Activated CD8-positive, alpha-beta memory T cell treated with anti-CD3 and anti-CD28 coated beads for 24 hours (primary cell): ENCODE data around the gene FNDC5.
"Not testable (repeated sequence)": the region's sequence is repeated elsewhere in the genome, so short reads cannot be mapped to it uniquely, and the experiment has no call there.

ENCODE experiments used
- DNase-seq: peaks from one replicate; pipeline ENCODE4 v3.0.0-alpha.2; 2020

FNDC5 gene

DNA sequence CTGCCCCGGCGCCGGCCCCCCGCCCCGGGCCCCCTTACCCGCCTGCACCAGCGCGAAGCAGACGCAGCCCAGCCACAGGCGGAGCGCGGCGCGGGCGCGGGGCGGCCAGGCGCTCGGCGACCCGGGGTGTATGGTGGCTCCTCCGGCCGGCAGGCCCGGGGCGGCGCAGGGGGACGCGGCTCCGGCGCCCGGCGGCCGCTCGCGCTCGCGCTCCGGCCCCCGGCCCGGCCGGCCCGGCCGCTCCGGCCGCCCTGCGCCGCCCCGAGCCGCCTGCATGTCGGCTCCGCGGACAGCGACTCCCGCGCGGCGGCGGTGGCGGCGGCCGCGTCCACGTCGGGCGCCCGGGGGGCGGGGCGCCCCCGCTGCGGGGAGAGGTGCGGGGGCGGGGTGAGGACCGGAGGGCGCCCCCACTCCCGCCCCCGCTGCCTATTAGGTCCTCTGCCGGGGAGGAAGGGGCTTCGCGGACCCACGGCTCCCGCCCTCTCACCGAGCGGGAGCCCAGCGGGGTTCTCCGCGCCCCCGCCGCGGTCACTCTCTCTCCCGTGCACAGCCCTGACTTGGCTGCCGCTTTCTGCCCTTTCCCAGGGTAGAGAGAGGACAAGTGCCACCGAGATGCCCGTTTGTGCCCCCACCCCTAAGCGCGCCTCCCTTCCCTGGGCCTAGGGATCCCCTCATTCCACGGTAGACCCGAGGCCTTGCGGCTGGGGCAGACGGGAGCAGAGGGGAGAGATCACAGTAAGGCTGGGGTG lies at the start of gene FNDC5:
TSS of gene FNDC5 (minus strand) at position 298 of the 749 bp plus-strand sequence.
- no peak for DNase-seq

DNA sequence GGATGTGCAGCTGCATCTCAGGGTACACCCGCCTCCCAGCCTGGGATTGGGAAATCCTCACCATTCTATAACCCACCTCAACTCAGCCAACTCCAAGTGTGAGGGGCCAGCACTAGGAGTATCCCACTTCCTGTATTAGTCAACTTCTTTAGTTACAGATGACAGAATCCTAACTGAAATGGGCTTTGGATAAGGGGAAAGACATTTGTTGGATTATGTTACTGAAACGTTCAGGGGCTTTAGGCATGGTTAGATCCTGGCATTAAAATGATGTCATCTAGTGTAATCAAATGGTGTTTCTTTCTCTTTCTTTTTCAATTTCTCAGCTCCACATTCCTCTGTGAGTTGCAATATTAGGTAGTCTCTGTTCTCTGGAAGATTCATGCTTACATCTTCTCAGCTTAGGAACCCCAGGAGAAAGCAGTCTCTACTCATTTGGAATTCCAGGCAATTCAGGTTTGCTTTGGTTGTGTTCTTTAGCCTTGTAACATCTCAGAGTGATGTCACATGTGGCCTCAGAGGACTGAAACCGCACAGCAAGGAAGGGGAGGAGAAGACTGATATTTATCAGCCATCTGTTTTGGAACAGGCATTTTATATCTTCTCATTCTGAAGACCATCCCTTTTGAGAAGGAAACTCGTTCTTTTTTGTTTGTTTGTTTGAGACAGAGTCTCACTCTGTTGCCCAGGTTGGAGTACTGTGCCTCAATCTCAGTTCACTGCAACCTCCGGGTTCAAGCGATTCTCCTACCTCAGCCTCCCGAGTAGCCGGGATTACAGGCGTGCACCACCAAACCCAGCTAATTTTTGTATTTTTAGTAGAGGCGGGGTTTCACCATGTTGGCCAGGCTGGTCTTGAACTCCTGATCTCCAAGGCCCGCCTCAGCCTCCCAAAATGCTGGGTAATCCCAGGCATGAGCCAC lies 49.4 kb upstream of the FNDC5 start:
- no peak for DNase-seq

DNA sequence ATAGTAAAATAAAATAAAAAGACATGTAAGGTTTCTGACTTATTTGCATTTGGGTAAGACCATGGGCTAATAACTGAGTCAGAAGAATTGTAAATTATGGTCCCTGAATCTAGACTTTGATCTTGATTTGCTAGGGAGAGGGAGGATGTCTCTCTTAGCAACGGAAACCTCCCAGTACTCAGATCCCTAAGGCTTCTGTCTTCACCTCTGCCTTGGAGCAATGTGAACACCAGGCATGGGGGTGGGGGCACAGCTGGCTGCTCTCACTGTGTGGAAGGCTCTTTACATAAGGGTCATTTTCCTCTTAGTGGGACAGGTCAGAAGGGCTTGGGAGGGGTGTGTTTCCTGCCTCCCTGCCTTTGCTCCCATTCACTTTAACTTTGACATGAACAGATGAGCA lies 47.5 kb upstream of the FNDC5 start:
- DNase-seq: no peak

DNA sequence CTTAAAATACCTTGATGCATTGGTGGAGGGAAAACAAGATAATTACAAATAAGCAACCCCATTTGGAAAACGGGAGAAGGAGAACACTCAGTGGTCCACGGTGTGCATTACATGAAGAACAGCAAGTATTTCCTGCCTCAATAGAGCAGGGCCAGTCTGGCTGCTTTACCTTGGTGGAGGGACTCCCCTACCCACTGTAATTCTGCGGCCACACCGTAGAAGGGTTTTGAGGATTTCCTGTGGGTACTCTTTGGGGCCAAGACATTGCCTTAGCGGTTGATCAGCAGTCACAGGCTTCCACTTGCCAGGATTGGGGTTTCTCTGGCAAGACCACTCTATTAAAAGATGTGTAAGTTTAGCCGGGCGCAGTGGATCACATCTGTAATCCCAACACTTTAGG lies 46.8 kb upstream of the FNDC5 start:
- no peak for DNase-seq

DNA sequence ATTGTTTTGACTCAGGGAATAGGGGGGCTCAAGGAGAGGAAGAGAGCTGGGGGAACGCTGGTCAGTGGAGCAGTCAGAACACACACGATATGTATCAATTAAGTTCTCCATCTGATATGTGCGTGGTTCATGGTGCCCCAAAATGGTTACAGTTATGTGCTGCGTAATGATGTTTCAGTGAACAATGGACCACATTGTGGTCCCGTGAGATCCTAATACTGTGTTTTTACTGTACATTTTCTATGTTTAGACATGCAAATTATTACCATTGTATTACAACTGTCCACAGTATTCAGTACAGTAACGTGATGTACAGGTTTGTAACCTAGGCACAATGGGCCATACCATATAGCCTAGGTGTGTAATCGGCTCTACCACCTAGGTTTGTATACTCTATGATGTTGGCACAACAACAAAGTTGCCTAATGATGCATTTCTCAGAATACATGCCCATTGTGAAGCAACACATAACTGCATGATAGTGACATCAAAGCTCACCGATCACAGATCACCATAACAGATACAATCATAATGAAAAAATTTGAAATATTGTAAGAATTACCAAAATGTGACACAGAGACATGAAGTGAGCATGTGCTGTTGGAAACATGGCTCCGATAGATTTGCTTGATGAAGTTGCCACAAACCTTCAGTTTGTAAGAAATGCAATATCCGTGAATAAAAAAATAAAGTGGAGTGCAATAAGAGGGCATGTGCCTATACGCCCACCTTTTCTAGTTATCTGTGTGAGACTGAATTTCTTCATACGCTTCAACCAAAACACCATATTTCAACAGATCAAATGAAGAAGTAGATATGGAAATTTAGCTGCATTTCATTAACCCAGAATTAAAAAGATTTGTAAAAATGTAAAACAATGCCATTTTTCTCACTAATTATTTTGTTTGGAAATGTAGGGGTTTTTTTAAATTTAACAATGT lies 45.3 kb upstream of the FNDC5 start:
- no peak for DNase-seq

DNA sequence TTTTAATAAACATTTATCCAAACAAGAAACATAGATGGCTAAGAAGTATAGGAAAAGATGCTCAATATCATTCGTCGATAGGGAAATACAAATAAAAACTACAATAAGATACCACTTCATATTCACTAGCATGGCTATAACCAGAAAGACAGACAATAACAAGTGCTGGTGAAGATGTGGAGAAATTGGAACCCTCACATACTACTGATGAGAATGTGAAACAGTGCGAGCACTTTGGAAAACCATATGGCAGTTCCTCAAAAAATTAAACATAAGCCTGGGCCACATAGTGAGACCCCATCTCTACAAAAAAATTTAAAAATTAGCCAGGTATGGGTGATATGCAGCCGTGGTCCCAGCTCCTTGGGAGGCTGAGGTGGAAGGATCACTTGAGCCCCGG lies 39.6 kb upstream of the FNDC5 start:
- DNase-seq: no peak

DNA sequence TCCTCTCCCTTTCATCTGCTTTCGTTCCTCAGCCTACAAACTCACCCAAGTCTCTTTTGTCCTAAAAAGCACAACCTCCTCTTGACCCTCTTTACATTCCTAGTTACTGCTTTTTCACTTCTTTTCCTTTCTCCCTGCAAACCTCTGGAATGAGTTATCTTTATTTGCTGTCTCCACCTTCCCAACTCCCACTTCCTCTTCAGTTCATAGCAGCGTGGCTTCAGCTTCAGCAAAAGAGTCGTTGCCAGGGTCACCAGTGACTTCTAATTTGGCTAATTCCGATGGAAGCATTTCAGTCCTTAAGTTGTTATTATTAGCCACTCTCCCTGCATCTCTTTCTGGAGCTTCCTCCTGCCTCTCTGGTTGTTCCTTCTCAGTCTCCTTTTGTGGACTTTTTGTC lies 36.7 kb upstream of the FNDC5 start:
- DNase-seq: no peak

DNA sequence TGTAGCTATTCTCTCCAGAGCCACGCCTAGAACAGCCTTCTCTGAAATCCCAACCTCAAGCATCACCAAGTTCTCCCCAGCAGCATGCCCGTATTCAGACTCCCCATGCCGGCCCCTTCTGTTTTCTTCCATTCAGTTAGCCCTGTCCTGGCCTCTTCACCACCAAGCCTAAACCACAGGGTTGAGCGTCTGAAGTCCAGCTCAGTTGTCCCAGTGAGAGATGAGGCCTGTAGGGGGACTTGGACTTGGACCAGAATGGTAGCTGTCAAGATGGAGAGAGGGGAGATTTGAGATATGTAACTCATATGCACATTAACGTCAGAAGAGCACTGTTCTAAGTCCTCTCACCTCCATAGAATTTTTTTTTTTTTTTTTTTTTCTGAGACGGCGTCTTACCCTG lies 35.9 kb upstream of the FNDC5 start:
- DNase-seq: no peak

DNA sequence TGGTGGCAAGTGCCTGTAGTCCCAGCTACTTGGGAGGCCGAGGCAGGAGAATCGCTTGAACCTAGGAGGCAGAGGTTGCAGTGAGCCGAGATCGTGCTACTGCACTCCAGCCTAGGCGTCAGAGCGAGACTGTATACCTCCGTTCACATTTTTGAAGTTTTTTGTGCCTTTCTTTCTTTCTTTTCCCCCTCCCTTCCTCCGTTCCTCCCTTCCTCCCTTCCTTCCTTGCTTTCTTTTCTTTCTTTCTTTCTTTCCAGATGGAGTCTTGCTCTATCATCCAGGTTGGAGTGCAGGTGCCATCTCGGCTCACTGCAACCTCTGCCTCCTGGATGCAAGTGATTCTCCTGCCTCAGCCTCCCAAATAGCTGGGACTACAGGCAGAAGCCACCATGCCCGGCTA lies 34.9 kb upstream of the FNDC5 start:
- not testable (repeated sequence) for DNase-seq

DNA sequence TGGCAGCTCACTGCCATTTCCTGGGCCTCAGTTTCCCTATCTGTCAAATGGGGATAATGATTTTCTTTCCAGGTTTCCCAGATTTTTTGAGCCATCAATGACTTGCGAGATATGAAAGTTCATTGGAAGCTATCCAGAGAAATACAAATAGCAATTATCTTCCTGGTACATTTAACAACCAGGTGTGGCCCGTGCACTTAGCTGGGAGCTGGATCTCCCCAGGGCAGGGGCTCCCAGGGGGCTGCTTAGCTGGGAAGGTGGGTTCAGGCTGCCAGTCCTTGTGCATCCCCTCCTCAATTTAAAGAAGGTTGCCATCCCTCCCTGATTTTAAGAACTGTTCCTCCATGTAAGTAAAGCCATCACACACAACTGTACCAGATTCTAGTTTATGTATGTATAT lies 34.1 kb upstream of the FNDC5 start:
- DNase-seq: no peak

DNA sequence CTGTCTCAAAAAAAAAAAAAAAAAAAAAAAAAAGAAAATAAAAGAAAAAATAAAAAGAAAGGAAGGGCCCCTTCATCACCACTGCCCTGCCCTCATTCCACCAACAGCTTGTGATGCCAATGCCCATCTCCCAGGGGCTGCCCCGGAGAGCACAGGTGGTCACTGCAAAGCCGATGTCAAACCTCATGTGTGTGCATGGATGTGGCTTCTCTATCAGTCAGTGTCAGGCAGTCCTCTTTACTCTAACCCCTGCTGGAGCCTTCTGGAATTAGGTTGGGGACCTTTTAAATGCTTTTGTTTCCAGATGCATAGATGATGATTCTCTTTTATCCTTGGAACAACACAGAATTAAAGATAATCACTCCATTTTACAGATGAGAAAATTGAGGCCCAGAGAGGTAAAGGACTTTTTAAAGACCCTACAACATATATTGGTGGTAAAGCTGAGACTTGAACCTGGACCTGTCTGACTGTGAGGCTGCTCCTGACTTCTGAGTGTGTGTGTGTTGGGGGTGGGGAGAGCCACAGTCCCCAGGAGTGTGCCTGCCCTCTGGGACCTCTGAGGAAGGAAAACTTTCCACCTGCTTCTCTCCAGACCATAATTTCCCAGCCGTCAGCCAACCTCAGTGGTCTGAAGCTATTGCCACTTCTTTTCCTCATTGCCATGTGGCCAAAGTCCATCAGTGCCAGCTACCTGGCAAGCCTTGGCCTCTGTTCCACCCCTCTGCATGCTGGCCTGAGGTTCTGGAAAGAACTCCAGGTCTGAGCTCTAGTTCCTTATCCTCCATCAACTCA lies 33.5 kb upstream of the FNDC5 start:
- DNase-seq: no peak

DNA sequence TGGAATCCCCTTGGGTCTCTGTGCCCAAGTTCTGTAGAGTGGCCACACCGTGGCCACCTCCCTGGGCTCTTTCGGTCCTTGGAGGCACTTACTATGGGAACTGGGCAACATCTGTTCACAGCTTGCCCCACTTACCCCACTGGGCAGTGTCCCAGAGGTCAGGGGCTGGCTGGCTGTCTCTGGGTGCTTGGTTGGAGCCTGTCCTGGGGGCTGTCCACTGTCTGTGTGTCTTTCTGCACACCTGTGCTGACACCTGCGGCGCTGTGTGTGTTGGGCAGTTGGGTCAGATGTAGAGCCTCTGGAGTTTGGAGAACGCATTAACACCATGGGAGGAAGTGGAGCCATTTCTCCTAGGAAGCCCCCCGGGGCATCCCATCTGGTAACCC lies 31.8 kb upstream of the FNDC5 start:
- no peak for DNase-seq

DNA sequence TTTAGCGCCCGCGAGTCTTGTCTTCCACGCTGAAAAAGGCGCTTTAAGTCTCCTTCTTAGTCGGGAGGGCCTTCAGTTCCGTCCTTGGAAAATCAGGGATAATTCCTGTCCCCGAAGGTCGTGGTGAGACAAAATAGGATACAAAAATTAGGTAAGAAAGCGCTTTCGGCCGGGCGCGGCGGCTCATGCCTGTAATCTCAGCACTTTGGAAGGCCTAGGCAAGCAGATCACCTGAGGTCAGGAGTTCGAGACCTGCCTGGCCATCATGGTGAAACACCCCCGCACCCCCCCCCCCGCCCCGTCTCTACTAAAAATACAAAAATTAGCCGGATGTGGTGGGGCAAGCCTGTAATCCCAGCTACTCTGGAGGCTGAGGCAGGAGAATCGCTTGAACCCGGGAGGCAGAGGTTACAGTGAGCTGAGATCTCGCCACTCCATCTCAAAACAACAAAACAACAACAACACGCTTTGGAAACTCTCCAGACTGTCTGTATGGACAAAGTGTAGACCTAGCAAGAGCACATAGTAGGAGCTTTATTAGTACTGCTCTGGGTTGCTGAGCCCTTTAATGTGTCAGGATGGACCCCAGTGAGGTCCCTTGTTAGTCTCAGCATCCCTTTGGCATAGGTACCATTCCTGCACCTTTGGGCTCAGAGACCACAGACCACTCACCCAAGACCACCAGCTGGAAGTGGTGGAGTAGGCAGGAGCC lies 31.3 kb upstream of the FNDC5 start:
- DNase-seq: no peak

DNA sequence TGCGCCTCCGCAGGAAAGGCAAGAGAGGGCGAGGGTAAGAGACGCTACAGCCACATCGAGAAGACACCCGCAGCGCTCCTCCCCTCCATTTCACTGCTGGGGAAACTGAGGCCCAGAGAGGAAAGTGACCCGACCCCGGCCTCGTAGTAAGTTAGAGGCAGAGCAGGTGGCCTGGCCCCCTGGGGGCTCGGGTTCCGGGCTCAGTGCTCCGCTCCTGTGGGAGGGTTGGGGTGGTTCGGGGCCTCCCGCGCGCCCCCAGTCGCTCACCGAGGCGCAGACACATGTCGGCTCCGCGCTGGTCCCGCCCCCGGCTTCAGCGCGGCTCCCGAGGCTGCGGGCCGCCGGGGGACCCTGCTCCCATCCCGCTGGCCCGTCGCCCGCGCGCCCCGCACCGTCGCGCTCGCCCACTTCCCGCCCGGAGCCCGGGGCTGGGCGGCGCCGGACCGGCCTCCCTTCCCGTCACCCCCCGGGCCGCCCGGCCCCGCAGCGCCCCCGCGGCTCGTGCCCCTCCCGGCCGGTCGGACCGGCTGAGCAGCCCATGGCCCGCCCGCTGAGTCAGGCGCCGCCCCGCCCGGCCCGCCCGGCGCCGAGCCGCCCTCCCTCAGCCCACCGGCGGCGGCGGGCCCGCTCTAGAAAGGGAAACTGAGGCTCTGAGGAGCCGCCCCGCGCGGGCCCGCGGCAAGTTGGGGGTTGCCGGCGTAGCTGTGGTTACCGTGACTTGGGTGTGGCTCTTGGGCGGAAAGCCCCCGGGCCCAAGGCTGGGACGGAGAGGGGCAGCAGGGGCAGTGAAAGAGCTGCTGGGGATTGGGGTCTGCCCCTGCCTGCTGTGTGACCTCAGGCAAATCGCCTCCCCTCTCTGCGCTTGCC lies 30.5 kb upstream of the FNDC5 start, which contains the start of gene TMEM54:
TSS of gene TMEM54 (minus strand) at position 434 of the 867 bp plus-strand sequence. CDS start at position 283, 151 bp downstream.
- DNase-seq: no peak

DNA sequence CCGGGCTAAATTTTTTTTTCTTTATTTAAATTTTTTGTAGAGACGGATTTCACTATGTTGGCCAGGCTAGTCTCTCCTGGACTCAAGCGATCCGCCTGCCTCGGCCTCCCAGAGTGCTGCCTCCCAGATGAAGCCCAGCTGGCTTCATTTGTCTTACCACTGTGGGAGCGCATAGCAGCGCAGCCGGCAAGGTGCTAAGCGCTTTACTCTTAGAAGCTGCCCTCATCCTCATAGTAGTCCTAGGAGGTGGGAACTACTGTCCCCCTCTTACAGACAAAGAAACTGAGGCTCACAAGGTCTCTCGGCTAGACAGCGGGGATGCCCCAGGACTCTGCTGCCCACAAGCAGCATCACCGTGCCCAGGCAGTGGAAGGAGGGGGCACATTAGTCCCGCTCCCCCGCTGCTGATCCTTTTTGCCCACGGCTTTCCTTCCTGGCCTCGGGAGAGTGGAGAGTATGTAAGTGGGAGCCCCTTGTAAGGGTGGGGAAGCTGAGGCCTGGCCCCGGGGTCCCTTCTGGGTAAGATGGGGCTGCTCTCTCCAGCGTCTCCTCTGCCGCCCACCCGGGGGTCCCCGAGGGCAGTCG lies 29.8 kb upstream of the FNDC5 start:
- no peak for DNase-seq

DNA sequence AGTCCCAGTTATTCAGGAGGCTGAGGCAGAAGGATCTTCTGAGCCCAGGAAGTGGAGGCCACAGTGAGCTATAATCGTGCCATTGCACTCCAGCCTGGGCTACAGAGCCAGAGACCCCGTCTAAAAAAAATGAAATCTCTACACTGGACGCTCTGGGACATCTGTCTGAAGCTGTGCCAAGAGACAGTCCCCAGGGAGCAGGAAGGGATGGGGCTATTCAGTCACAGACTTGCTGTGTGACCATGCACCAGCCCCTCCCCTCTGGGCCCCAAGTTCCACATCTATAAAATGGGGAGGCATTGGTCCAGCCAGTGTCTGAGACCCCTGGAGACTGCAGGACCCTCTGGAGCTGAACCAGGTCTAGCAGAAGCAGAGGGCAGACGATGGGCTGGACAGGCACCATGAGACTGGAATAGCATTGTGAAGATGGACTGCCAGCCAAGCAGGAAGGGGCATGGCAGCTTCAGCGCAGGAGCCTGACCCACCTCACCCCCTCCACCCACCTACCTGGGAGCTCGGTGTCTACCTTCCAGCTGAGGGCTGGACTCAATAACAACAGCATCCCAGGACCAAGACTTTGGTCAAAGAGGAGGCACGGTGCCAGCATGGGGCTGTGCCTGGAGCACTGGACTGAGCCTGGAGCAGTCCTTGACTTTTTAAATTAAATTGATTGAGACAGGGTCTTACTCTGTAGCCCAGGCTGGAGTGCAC lies 29.0 kb upstream of the FNDC5 start:
- no peak for DNase-seq

DNA sequence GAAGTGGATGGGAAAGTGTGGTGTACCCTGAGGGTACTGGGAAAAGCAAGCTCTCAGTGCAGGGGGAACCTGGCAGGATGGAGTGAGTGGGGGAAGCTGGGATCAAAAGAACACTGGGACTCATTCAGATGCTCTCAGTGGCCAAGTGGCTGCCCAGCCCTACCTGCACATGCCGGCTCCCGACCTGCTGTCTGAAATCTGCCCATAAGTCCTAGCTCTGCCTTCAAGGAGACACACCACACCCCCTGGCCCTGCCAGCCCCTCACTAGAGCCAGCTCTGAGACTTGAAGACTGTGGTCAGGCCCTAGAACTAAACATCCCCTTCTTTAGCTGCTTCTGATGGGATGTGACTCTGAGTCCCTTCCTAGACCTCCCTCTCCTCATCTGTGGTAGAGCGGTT lies 28.2 kb upstream of the FNDC5 start:
- DNase-seq: no peak

DNA sequence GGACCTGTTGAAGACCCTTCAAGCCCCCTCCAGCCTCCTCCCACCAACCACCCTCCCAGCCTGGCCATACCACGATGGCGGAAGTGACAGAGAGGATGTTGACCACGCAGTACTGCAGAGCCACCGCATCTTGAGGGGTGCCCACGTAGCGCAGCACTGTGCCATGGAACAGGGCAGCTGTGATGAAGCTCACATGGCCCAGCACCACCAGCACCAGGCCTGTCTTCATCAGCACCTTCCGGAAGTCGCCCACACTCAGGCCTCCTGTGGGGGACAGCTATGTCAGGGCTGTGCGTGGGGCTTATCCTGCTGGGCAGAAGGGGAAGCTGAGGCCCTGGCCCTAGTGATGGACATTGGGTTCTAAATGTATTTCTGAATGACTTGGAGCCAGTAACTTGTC lies 27.3 kb upstream of the FNDC5 start:
- no peak for DNase-seq
